Measurements from ENCODE around the gene TMEM185B.
"Not testable (repeated sequence)": the region's sequence is repeated elsewhere in the genome, so short reads cannot be mapped to it uniquely, and the experiment has no call there.

Gene TMEM185B

GRCh38 chr2:120223034-120223912 lies at the start of gene TMEM185B:
Gene TMEM185B, minus strand, starts transcription at chr2:120223400. Its CDS starts 424 bp downstream, at chr2:120222976.
- peak; percentile 87 for DNase-seq

- DNase-seq, result no peak
Observed at GRCh38 chr2:120271711-120272379, 48.6 kb upstream of the TMEM185B start.

- no peak for DNase-seq
Observed at GRCh38 chr2:120269816-120270215, 46.6 kb upstream of the TMEM185B start.

GRCh38 chr2:120269076-120269744 lies 46.0 kb upstream of the TMEM185B start:
- no peak for DNase-seq

- no peak for DNase-seq
Observed at GRCh38 chr2:120267348-120267747, 44.1 kb upstream of the TMEM185B start.

GRCh38 chr2:120265006-120265405 lies 41.8 kb upstream of the TMEM185B start:
- no peak for DNase-seq

- no peak for DNase-seq
Observed at GRCh38 chr2:120262761-120263428, 39.7 kb upstream of the TMEM185B start.

GRCh38 chr2:120262150-120262549 lies 39.0 kb upstream of the TMEM185B start:
- no peak for DNase-seq

GRCh38 chr2:120261387-120262006 lies 38.3 kb upstream of the TMEM185B start:
- DNase-seq, result no peak

GRCh38 chr2:120260736-120261135 lies 37.5 kb upstream of the TMEM185B start:
- DNase-seq, result no peak

- not testable (repeated sequence) for DNase-seq
Observed at GRCh38 chr2:120259939-120260338, 36.7 kb upstream of the TMEM185B start.

- DNase-seq, result no peak
Observed at GRCh38 chr2:120258196-120258595, 35.0 kb upstream of the TMEM185B start.

- no peak for DNase-seq
Observed at GRCh38 chr2:120257522-120257921, 34.3 kb upstream of the TMEM185B start.

- DNase-seq, result no peak
Observed at GRCh38 chr2:120256651-120257000, 33.4 kb upstream of the TMEM185B start.

- DNase-seq, result no peak
Observed at GRCh38 chr2:120255986-120256650, 32.9 kb upstream of the TMEM185B start.

- DNase-seq, result no peak
Observed at GRCh38 chr2:120255071-120255470, 31.9 kb upstream of the TMEM185B start.

GRCh38 chr2:120254178-120254577 lies 31.0 kb upstream of the TMEM185B start:
- no peak for DNase-seq

GRCh38 chr2:120253021-120253882 lies 30.1 kb upstream of the TMEM185B start:
- DNase-seq, result peak; percentile 71

GRCh38 chr2:120252225-120253020 lies 29.2 kb upstream of the TMEM185B start, which contains the start of gene RALB:
Gene RALB, plus strand, starts transcription at chr2:120252852. Its CDS starts 25,813 bp downstream, at chr2:120278665.
- peak; percentile 98 for DNase-seq

GRCh38 chr2:120251880-120252224 lies 28.7 kb upstream of the TMEM185B start:
- no peak for DNase-seq
